Measurements from ENCODE around the gene EFCAB6.

The EFCAB6 gene

DNA sequence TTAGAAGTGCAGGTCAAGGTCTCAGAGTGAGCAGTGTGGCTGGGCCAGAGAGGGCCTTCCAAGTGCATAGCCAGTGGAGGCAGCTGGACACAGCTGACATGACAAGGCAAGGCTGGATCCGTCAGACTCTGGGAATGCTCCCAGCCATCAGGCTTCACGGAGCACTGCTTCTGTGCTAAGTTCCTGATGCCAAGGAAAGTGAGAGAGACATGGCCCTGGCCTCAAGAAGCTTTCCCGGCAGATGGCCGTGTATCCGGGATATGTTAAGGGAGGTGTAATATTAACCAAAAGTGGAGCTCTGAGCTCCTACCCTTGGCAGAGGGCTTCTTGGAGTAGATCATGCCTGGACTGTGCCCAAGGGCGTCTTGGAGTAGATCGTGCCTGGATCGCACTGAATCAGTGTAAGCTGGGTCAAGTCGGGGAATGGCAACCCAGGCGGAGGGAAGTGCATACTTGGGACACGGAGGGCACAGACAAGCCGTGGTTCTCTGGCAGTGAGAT, 7.4 kb upstream of the EFCAB6 start:
- TF ChIP-seq, protein P1, sequence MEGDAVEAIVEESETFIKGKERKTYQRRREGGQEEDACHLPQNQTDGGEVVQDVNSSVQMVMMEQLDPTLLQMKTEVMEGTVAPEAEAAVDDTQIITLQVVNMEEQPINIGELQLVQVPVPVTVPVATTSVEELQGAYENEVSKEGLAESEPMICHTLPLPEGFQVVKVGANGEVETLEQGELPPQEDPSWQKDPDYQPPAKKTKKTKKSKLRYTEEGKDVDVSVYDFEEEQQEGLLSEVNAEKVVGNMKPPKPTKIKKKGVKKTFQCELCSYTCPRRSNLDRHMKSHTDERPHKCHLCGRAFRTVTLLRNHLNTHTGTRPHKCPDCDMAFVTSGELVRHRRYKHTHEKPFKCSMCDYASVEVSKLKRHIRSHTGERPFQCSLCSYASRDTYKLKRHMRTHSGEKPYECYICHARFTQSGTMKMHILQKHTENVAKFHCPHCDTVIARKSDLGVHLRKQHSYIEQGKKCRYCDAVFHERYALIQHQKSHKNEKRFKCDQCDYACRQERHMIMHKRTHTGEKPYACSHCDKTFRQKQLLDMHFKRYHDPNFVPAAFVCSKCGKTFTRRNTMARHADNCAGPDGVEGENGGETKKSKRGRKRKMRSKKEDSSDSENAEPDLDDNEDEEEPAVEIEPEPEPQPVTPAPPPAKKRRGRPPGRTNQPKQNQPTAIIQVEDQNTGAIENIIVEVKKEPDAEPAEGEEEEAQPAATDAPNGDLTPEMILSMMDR (IDR thresholded peaks at IDR 0.05; ENCODE audit: extremely low read depth, insufficient read depth, missing control alignments), result no peak

DNA sequence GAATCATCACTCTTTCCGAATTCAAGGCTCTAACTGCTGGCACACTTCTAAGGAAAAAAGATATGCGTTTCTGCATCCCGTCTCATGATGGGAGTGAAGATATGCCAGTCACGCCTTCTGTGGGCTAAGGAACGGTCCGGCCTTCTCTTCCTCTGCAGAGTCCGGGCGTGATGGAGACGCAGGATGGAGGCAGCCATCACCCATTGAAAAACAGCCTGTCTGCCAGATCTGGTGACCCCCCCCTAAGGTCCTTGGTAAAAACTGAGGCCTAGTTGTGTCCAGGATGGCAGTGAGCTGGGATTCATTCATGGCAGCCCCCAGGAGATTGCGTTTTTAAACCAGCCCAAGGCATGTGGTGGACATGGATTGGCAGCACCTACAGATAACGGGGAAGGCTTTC, 6.9 kb upstream of the EFCAB6 start:
- TF ChIP-seq, protein P1 (IDR thresholded peaks at IDR 0.05; ENCODE audit: extremely low read depth, insufficient read depth, missing control alignments), result no peak
- in situ Hi-C loops (cut with MboI; ENCODE audit: low pct_unique_long_range_greater_than_20kb, low sequenced_read_pairs, unreplicated experiment), result no loop called here
- DNase-seq (ENCODE audit: low spot score), result no peak

More for the DNA sequence above, 7.4 kb upstream of the EFCAB6 start:
- DNase-seq (ENCODE audit: low spot score), result no peak
- in situ Hi-C loops (cut with MboI; ENCODE audit: low pct_unique_long_range_greater_than_20kb, low sequenced_read_pairs, unreplicated experiment), result no loop called here

DNA sequence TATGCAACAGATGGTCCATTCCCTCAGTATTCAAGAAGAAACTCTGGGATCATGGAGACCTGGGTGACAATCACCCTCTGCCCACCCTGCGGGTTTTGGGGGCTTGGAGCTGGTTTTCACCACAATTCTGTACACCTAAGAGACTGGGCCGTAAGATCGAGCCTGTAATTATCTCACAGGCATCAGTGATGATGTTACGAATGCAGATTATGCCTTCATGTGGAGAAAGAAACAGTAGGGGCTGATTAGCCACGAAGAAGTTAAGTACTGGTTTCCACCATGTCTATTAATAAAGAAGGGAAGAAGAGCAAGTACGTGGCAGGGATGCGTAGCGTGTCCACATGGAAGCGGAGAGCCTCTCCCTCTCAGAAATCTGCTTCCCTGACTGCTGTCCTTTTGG, 5.3 kb upstream of the EFCAB6 start:
- TF ChIP-seq, protein P1 (IDR thresholded peaks at IDR 0.05; ENCODE audit: extremely low read depth, insufficient read depth, missing control alignments), result no peak
- DNase-seq (ENCODE audit: low spot score), result no peak
- in situ Hi-C loops (cut with MboI; ENCODE audit: low pct_unique_long_range_greater_than_20kb, low sequenced_read_pairs, unreplicated experiment), result no loop called here

DNA sequence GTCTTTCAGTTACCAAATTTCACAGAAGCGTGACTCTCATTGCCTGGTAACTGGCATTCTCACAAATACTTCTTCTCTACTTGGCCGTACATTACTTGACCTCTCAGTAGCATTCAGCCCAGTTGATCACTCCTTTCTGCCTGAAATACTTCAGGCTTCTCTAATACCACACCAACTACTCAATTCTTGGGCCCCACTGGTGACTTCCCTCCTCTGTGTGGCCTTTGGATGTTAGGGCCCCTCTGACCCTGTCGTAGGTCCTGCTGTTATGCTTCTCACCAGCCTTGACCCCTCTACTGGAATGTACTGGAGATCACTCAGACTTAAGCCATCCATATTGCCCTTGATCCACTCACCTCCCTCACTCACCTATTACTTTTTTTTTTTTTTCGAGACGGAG, 2.2 kb upstream of the EFCAB6 start:
- in situ Hi-C loops (cut with MboI; ENCODE audit: low pct_unique_long_range_greater_than_20kb, low sequenced_read_pairs, unreplicated experiment), result no loop called here
- no peak for DNase-seq (ENCODE audit: low spot score)
- TF ChIP-seq, protein P1 (IDR thresholded peaks at IDR 0.05; ENCODE audit: extremely low read depth, insufficient read depth, missing control alignments), result no peak

DNA sequence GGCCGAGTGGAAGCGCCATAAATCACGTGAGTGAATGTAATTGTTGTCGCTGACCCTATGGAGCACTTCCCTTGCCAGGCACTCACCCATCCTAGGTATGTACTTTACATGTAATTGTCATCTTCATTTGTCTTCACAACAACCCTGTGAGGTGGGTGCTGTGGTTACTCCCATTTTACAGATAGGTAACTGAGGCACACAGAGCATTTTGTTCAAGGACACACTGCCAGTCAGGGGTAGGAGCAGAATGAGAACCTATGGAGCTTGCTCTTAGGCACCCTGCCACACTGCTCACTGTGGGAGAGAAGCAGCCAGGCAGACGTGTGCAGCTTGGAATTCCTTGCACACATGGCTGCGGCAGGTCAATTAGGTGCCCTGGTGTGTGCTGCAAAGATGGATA, 785 bp upstream of the EFCAB6 start:
- in situ Hi-C loops (cut with MboI; ENCODE audit: low pct_unique_long_range_greater_than_20kb, low sequenced_read_pairs, unreplicated experiment), result no loop called here

DNA sequence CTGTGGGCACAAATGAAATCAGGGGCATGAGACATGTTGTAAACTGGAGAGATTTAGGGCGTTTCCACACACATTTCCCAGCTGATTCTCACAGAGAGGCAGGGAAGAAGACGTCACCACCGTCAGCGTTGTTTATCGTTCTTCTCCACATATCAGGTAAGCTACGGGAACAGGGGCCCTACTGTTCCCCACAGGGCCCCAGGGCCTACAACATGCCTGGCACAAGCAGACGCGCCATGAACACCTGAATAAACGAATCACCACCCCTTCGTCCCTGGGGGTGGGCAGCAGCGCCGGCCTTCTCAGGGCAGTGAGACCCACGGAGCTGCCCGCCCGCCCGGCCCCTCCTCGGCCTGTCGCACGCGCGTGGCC, 342 bp downstream of the EFCAB6 start:
- TF ChIP-seq, protein P1 (IDR thresholded peaks at IDR 0.05; ENCODE audit: extremely low read depth, insufficient read depth, missing control alignments), result no peak
- in situ Hi-C loops (cut with MboI; ENCODE audit: low pct_unique_long_range_greater_than_20kb, low sequenced_read_pairs, unreplicated experiment), result no loop called here
- no peak for DNase-seq (ENCODE audit: low spot score)

More for the DNA sequence above, 785 bp upstream of the EFCAB6 start:
- TF ChIP-seq, protein P1 (IDR thresholded peaks at IDR 0.05; ENCODE audit: extremely low read depth, insufficient read depth, missing control alignments), result no peak
- no peak for DNase-seq (ENCODE audit: low spot score)
